Frontal cortex (tissue), 4 donors: ENCODE data around the gene COPZ1. TPM values are rescaled to one million over a fixed set of nuclear protein-coding genes. Genes with fewer than 3 reads are reported as not detected.
"Not testable (repeated sequence)": the region's sequence is repeated elsewhere in the genome, so short reads cannot be mapped to it uniquely, and the experiment has no call there.

Source experiments
- DNase-seq, 2 donors: peaks; one replicate each; pipeline ENCODE4 v3.0.0; 2012; ENCODE audit warnings: low spot score in 2 of 2
- FAIRE-seq: peaks from 2 replicates; lab custom pipeline; 2012; peaks lifted over from hg19 to GRCh38; lab: Jason Lieb, UNC
- total RNA-seq: library from RNA; depleted of rRNA; stranded (reverse); fragments of >200 nt; gene quantifications from one replicate; pipeline ENCODE4 v1.2.3, GENCODE V29; 2014
- donor health status: control.
- donor health status: control.
- donor health status: control.

Gene COPZ1
- total RNA-seq, 1 donor from 2014 or later = 59.9 TPM

- no peak for DNase-seq
- FAIRE-seq = no peak
Observed at GRCh38 chr12:54292931-54293241, 32.0 kb upstream of the COPZ1 start.

DNA sequence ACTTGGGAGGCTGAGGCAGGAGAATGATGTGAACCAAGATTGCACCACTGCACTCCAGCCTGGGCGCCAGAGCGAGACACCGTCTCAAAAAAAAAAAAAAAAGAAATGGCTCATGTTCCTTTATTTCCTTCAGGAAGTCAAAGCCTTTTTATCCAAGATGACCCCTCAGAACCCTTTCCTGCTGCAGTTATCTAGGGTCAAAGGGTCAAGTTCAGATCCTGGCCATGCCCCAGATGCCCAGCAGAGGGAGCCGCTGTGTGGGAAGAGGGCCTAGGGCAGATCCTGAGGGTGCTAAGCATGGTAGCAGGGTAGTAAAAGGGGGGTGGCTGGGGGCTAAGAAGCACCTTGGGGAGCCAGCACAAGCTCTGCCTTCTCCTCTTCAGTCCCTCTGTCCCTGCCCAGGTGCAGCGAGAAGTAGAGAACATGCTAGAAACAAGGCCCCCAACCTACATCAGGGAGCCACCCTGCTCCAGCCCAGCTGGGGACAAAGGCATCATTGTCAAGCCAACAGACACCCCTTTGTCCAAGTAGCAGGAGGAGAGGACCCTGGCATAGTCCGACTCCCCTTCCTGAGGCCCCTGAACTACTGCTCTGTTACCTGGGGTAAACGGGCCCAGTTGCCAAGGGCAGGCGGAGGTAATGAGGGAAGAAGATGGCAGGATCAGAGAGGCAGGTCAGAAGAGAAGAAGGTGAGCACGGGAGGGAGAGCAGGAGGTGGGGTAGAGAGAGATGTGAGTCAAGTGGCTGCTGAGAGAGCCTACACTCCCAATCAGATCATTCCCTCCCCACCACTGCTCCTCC is 30.6 kb upstream of the COPZ1 start:
- DNase-seq = peak; percentile 33 to 69
- FAIRE-seq = no peak

- FAIRE-seq = no peak
- no peak for DNase-seq
Observed at GRCh38 chr12:54294953-54295566, 29.9 kb upstream of the COPZ1 start.

- DNase-seq = no peak
- no peak for FAIRE-seq
Observed at GRCh38 chr12:54296393-54297099, 28.4 kb upstream of the COPZ1 start.

GRCh38 chr12:54298904-54299303 is 26.0 kb upstream of the COPZ1 start:
- FAIRE-seq (no peak), DNase-seq (no peak)

GRCh38 chr12:54299515-54300224 is 25.3 kb upstream of the COPZ1 start:
- DNase-seq (no peak), FAIRE-seq (no peak)

DNA sequence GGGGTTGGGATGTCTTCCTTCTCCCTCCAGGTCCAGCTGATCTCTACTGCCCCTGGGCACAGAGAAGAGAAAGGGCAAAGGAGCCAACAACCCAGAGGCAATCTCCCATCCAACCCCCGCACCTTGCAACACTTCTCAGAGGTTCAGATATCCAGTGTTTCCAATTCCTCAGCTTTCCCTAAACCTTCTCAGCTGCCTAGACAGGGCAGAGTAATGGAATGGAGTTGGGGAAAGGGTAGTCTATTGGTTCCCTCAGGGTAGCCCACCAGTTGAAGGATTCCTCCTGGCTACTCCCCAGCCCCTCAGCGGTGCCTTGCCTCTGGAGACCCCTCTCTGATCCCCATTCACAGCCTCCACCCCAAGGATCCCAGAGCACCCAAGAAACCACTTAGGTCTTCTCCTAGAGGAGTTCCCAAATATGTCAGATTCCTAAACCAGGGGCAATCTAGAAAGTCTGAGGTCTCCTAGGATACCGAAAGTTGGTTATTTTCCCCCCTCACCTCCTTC is 24.7 kb upstream of the COPZ1 start:
- no peak for FAIRE-seq

GRCh38 chr12:54300732-54301427 is 24.1 kb upstream of the COPZ1 start, which contains the start of gene NFE2:
Gene NFE2, minus strand, starts transcription at chr12:54301015. Its CDS starts 5,767 bp downstream, at chr12:54295248.
- no peak for FAIRE-seq
- peak in 1 of 2 donors; percentile 51 for DNase-seq

More for the DNA sequence above, 24.7 kb upstream of the COPZ1 start:
- DNase-seq = no peak

- FAIRE-seq (no peak), DNase-seq (no peak)
Observed at GRCh38 chr12:54301428-54302048, 23.4 kb upstream of the COPZ1 start.

- DNase-seq = no peak
Observed at GRCh38 chr12:54303640-54304039, 21.3 kb upstream of the COPZ1 start.

GRCh38 chr12:54304187-54304810 is 20.6 kb upstream of the COPZ1 start:
- FAIRE-seq = no peak

More at GRCh38 chr12:54303640-54304039, 21.3 kb upstream of the COPZ1 start:
- no peak for FAIRE-seq

DNA sequence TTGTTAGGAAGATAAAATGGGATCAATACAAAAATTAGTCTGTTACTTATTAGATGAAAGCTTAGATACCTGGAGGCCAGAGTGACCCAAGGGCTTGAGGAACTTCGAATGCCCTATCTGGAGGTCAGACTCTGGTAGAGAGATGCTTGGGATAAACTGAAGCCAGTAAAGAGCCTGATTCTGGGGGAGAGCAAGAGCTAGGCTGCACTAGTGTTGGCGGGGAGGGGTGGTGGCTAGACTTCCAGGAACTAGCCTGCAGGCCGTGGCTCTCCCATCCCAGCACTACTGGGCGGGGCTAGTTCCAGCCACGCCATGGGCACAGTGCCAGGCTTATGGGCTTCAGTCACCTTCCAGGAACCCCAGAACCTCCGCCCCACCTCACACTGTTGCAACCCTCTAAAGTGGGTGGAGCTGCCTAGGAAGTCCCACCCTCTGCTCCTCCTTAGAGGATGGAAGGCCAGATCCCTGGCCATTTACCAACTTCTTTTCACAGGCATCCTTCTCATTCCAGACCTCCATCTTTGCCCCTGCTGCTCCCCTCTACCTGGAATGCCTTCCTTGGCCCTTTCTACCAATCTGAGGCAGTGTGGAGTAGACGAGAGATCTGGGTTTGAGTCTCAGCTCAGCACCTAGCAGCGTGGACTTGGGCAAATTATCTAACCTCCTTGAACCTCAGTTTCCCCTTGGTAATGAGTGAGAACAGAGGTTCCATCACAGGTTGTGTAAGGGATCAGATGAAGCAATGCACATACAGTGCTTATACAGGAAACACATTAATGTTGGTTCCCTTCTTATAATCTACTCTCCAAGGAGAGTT is 17.8 kb upstream of the COPZ1 start:
- FAIRE-seq (no peak), DNase-seq (no peak)

More at GRCh38 chr12:54304187-54304810, 20.6 kb upstream of the COPZ1 start:
- DNase-seq = no peak

DNA sequence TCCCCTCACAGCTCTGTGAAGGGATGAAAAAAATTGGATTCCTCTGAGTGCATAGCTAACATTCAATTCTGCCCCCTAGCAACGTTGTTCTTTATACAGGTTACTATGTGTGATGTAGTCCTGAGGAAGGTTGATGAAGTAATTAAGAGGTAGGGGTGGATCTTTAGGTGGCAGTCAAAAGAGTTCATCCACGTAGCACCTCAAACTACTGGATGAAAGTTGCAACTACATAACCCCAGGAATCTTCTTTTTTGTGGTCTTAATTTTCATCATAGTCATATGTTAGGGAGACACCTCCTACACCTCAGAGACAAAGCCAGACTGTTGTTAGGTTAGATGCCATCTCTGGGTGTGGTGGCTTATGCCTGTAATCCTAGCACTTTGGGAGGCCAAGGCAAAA is 13.9 kb upstream of the COPZ1 start:
- FAIRE-seq (no peak), DNase-seq (no peak)

- not testable (repeated sequence) for FAIRE-seq, DNase-seq
Observed at GRCh38 chr12:54312309-54312708, 12.6 kb upstream of the COPZ1 start.

DNA sequence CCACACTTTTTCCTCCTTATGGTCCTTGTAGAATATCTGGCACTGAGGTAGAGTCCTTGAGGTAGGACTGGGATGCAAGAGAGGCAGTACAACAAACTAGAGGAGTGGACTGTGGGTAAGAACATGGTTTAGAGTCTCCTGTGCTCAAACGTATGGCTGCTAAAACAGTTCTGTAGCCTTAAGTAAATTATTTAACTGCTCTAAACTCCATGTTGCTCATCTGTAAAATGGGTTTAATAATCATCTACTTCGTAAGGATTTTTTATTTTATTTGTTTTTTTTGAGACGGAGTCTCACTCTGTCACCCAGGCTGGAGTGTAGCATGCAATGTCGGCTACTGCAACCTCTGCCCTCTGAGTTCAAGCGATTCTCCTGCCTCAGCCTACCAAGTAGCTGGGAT is 3.6 kb upstream of the COPZ1 start:
- DNase-seq (no peak), FAIRE-seq (no peak)

DNA sequence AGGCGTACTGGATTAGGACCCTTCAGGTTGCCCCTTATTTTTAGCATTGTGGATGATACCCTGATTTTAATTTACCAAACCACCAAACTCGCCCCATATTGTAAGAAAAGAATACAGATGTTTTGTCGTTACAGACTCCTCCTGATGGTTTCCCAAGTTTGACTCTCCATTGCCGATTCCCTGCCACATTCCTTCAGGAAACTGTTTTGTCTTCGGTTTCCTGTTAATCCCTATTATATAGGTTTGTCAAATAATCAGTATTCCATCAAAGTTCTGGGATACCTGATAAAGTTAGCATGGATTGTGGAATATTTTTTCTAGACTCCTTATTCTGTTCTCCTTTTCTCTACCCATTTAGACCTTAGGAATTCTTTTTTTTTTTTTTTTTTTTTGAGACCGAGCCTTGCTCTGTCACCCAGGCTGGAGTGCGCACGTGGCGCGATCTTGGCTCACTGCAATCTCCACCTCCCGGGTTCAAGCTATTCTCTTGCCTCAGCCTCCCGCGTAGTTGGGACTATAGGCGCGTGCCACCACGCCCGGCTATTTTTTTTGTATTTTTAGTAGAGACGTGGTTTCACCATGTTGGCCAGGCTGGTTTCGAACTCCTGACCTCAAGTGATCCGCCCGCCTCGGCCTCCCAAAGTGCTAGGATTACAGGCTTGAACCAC is 645 bp downstream of the COPZ1 start:
- DNase-seq, FAIRE-seq: not testable (repeated sequence)
